ENCODE data around the gene SNX9. TPM values are rescaled to one million over a fixed set of nuclear protein-coding genes. Genes with fewer than 3 reads are reported as not detected.

SNX9 gene
- 40.8 and 56.5 TPM in 2 replicates for total RNA-seq

DNA sequence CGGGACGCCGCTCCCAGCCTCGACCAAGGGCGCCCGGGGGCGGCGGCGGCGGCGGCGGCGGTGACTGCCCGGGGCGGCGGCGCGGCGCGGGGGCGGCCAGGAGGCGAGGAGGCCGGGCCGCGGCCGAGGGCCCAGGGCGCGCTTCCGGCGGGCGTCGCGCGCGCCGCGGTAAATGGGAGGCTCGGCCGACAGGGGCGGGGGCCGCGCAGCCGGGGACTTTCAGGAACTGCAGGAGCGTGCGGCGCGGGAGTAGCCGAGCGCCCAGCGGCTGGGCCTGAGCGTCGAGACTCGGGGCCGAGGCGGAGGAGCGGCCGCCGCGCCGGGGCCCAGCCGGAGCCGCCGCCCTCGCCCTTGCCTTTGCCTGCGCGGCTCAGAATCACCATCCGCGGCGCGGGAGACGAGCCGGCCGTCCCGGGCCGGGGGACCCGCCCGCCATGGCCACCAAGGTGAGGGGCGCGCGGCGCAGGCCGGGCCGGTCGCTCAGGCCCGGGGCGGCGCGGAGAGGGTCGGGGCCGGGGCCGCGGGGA, at the start of gene SNX9:
TSS of gene SNX9 (plus strand) at position 246 of the 527 bp plus-strand sequence. CDS start at position 435, 189 bp downstream.

DNA sequence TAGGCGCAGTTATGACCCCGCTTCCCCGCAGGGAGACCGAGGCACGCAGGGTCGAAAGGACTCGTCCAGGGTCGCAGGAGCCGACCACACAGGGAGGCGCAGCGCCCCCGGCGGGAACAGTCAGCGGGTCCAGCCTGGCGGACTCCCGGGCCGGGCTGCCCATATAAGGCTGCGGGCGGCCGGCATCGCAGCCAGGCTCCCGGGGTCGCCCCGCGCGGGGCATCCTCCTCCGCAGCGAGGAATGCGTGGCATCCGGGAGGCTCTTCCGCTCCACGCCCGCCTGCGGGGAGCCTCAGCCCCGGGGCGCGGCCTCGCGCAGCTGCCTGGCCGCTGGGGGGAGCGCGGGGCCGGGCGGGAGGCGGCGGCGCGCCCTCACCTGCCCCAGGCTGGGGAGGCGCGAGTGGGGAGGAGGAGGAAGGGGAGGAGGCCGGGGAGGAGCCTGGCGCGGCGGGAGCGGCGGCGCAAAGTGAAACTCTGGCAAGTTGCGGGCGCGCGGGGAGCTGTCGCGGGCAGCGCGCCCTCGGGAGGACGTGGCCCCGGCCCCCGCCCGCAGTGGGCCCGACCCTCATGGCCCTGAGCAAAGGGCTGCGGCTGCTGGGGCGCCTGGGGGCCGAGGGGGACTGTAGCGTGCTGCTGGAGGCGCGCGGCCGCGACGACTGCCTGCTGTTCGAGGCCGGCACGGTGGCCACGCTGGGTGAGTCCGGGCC, 158.5 kb downstream of the SNX9 start, which contains the start of gene SYNJ2:
TSS of gene SYNJ2 (plus strand) at position 469 of the 707 bp plus-strand sequence. CDS start at position 568, 99 bp downstream.

Small RNA genes lying within 50 kb of the gene (small RNA-seq; reads per million reads assigned to genes)
- not detected for gene HSPE1P26
- not detected for gene RNU6-786P

Other genes starting within 250 kb of the SNX9 start
- 57.5 and 86.6 TPM in 2 replicates for gene SYNJ2, start 158.6 kb downstream of the SNX9 start, total RNA-seq